HG03025 (cell line): Measurements from ENCODE around the gene MAD1L1.

Experiments used
- ATAC-seq: cut with Tn5 transposase; IDR thresholded peaks from one replicate; pipeline ENCODE4 v1.9.1; 2021; ENCODE audit warnings: mild to moderate bottlenecking, moderate library complexity; ENCODE audit not compliant: unreplicated experiment, low FRiP score

MAD1L1 gene

GRCh38 chr7:2096692-2097387, 135.9 kb downstream of the MAD1L1 start:
- no peak for ATAC-seq

DNA sequence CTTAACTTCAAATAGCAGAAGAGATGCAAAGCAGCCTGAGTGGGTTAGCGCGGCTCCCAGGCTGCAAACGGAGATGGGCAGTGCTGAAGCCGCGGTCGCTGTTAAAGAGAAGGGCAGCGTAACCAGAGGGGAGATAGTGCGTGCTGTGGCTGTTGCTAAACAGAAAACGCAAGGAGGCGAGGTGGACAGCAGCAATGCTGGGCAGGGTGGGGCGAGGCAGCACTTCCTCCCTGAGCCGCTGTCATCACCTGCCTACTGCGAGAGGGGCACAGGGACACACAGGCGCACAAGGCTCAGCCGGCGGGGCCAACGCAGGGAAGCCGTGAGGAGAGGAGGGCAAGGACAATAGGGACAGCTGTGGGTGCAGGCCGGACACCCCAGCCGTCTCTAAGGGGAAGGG, 137.3 kb downstream of the MAD1L1 start:
- no peak for ATAC-seq

DNA sequence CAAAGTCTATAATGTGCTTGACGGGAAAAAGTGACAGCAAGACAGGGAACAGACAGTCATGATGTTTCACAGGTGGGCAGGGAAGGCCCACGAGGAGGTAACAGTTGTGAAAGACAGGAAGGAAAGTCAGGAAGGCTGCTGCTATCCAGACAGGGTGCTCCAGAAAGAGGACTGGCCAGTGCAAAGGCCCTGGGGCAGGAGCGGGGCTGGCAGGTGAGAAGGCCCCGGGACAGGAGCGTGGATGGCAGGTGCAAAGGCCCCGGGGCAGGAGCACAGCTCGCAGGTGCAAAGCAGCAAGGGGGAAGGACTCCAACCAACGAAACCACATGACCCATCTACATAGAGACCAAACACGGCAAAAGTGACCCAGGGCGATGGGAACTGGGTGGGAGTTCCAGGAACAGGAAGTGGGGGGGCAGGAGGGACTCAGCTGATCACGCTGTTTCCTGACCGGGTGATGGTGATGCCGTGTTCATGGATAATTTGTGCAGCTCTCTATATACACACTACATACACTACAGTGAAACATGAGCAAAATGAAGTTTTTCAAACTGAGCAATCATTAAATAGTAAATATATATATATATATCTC, 138.2 kb downstream of the MAD1L1 start:
- no peak for ATAC-seq

DNA sequence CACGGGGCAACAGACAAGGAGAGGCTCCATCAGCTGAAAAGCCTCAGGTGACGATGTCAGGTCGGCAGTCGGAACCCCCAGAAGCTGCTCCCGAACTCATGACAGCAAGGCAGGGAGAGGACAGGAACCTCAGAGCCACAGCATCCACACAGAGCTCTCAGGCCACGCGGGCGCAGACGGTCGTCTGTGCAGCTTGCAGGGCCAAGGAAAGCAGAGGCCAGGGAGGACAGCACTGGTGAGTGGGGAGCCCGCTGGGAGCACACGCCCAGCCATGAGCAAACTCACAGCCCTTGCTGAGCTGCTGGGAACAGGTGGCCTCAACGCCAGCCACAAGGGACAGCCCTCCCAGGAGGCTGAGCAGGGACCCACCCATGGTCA, 138.9 kb downstream of the MAD1L1 start:
- ATAC-seq = no peak

DNA sequence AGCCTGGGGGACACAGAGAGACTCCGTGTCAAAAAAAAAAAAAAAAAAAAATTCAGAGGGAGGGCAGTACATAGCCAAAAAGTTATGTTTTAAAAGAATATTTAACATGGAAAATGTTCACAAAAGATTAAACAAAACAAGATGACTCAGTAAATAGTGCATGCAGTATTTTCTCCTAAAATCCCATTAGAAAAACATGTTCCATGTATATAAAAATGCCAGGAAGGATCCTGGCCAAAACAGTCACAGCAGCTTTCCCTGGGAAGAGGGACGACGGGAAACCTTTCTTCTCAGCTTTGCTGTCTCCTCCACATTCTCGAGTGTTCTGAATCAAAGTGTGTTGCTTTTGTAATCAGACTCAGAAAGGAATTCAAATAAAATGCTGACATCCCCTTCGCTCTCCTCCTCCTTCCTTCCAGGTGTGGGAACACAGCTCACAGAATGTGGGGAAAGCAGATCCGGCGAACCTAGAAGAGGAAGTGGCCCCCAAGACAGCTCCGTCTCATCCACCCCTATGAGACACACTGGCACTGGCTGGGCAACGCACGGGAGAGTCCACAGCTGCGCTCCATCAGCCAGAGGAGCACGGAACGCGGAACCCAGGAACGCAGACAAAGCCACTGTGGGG, 139.4 kb downstream of the MAD1L1 start:
- no peak for ATAC-seq

- ATAC-seq = no peak
Observed at GRCh38 chr7:2092279-2092678, 140.5 kb downstream of the MAD1L1 start.

GRCh38 chr7:2090526-2091520, 141.9 kb downstream of the MAD1L1 start:
- ATAC-seq = no peak

DNA sequence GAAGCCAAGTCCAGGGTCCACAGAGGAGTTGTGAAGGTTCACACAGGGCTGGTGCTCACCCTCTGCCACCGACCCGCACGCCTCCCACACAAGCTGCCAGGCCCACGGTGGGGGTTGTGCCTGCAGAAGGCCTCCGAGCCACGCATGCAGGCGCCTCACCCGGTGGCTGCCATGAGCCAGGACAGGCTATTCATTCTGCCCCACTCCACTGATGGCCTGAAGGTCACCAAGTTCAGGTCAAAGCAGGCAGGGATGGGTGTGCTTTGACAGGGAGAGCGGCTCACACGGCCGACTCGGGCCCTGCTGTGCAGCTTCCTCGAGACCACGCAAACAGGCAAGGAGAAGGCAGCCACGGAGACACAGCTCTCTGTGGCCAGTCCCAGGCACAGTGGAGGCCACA, 143.9 kb downstream of the MAD1L1 start:
- ATAC-seq = no peak

DNA sequence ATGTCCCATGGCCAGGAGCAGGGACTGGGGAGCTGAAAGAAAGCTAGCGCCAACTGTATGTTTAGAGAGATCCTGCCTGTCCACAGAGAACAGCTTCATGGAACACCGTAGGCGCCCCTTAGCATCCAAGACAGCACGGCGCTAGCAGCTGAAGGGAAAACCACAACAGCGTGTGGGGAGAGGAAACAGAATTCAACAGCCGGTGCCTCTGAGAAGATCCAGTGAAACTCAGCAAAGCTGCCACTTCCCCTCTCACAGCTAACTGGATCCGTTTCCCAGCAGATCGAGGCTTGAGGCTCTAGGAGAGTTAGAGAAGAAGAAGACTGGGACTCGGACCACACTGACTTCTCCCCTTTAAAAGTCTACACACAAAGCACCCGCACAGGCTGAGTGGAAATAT, 145.0 kb downstream of the MAD1L1 start:
- no peak for ATAC-seq

GRCh38 chr7:2086229-2086628, 146.5 kb downstream of the MAD1L1 start:
- no peak for ATAC-seq

- ATAC-seq = no peak
Observed at GRCh38 chr7:2085804-2086203, 146.9 kb downstream of the MAD1L1 start.

GRCh38 chr7:2084781-2085505, 147.8 kb downstream of the MAD1L1 start:
- ATAC-seq = no peak

DNA sequence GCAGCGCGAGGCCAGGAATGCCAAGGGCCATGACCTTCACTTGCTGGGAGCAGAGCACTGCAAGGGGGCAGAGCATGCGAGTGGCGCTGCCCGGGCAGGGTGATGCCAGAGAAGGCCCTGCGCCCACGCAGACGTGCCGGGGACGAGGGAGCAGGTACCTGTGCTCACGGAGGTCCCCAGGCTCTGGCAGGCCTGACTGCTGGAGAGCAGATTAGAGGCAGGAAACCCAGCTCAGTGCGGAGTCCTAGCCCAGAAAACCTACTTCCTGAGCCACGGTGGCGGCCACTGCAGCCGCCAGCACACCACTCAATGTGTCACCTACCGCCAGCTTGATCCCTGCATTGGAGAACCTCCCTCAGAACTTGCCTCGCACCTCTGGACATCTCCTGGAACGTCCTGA, 148.4 kb downstream of the MAD1L1 start:
- no peak for ATAC-seq

- no peak for ATAC-seq
Observed at GRCh38 chr7:2083362-2083761, 149.4 kb downstream of the MAD1L1 start.

- no peak for ATAC-seq
Observed at GRCh38 chr7:2082139-2082998, 150.4 kb downstream of the MAD1L1 start.

GRCh38 chr7:2081526-2082135, 151.1 kb downstream of the MAD1L1 start:
- no peak for ATAC-seq

GRCh38 chr7:2080477-2080876, 152.3 kb downstream of the MAD1L1 start:
- ATAC-seq = no peak

DNA sequence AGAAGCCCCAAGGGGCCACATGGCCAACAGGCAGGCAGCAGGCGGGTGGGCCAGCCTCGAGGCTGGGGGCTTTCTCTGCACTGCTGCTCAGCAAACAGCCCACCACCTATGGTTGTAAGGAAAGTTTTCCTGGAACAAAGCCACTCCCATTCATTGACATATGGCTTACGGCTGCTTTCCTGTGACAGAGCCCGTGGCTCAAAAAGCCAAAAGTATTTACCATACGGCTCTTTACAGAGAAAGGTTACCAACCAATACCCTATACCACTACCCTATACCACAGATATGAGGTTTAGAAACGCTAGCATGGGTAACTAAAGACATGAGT, 152.7 kb downstream of the MAD1L1 start:
- ATAC-seq = no peak
